ENCODE measurements around the gene SNPH. TPM values are rescaled to one million over a fixed set of nuclear protein-coding genes. Genes with fewer than 3 reads are reported as not detected.

SNPH gene
- total RNA-seq, 6 donors from 2014 or later, result 1.0 to 17.3 (median 2.4) TPM

- TF ChIP-seq POLR2AphosphoS5 (IDR thresholded peaks at IDR 0.05) (no peak), POLR2A (IDR thresholded peaks at IDR 0.05) (no peak), EP300 (IDR thresholded peaks at IDR 0.05) (no peak)
- TF ChIP-seq, protein P1, sequence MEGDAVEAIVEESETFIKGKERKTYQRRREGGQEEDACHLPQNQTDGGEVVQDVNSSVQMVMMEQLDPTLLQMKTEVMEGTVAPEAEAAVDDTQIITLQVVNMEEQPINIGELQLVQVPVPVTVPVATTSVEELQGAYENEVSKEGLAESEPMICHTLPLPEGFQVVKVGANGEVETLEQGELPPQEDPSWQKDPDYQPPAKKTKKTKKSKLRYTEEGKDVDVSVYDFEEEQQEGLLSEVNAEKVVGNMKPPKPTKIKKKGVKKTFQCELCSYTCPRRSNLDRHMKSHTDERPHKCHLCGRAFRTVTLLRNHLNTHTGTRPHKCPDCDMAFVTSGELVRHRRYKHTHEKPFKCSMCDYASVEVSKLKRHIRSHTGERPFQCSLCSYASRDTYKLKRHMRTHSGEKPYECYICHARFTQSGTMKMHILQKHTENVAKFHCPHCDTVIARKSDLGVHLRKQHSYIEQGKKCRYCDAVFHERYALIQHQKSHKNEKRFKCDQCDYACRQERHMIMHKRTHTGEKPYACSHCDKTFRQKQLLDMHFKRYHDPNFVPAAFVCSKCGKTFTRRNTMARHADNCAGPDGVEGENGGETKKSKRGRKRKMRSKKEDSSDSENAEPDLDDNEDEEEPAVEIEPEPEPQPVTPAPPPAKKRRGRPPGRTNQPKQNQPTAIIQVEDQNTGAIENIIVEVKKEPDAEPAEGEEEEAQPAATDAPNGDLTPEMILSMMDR (IDR thresholded peaks at IDR 0.05), result no peak
- DNase-seq (peak in 1 of 2 donors; percentile 76), ATAC-seq (ENCODE audit: low FRiP score in 2 of 2) (no peak)
- Histone ChIP-seq H3K4me3 (no peak overlapping the region), H3K36me3 (peaks cover 0 to 37% (median 6%) of the 10 kb centered on the region in 4 donors), H3K27me3 (no peaks in the 10 kb centered on the region), H3K4me1 (no peaks in the 10 kb centered on the region), H3K27ac (no peak overlapping the region), H3K9me3 (no peaks in the 10 kb centered on the region)
- WGBS, 2 donors, result 93 to 95% methylated on average over 20 to 24 of the region's 24 CpGs
Measured at GRCh38 chr20:1305712-1306111, 39.6 kb downstream of the SNPH start.

DNA sequence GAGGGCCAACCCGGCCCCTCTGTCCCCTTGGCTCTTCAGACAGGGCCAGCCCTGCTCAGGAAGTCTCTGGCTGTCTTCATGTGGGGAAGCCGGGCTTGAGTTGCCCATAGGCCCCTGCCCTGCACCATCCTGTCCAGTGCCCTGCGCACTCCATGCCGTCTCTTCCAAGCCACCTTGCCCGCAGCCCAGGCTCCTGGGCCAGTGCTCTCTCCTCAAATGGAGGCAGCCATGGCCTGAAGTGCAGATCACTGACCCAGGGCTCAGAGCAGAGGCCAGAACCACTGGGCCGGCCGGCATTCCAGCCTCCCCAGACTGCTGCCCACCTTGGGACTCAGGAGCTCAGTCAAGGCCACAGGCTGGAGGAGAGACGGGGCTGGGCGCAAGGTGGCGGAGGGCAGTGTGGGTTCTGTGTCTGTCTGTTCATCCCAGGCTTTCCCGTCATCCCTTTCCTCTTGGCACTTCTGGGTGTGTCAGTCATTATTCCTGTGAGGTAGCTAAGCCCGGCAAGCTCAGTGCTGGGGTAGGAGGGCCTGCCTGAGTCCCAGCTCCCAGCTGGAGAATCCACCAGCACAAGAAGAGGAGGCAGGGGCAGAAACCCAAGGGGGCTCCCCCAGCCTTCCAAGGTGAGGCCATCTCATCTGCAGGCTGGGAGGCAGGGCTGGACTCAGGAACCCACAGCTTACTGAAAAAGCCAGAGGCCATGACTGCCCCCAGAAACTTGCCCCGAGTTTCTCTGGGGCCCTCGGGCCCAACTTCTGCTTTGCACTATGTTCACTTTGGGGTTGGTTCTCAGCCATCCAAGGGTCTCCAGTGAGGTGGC is 40.4 kb downstream of the SNPH start:
- no peaks in the 10 kb centered on the region for H3K27me3 ChIP-seq
- TF ChIP-seq, protein P1 (IDR thresholded peaks at IDR 0.05), result no peak
- no peak for TF ChIP-seq POLR2A (IDR thresholded peaks at IDR 0.05)
- no peak for TF ChIP-seq POLR2AphosphoS5 (IDR thresholded peaks at IDR 0.05)
- DNase-seq (peak in 1 of 2 donors; percentile 63), ATAC-seq (ENCODE audit: low FRiP score in 2 of 2) (no peak)
- no peak overlapping the region for H3K27ac ChIP-seq
- H3K4me3 ChIP-seq, result no peak overlapping the region
- H3K36me3 ChIP-seq, result peaks cover 0 to 34% (median 6%) of the 10 kb centered on the region in 4 donors
- WGBS, 2 donors, result 80 to 84% methylated on average over 13 to 14 of the region's 14 CpGs
- no peaks in the 10 kb centered on the region for H3K4me1 ChIP-seq
- no peaks in the 10 kb centered on the region for H3K9me3 ChIP-seq

DNA sequence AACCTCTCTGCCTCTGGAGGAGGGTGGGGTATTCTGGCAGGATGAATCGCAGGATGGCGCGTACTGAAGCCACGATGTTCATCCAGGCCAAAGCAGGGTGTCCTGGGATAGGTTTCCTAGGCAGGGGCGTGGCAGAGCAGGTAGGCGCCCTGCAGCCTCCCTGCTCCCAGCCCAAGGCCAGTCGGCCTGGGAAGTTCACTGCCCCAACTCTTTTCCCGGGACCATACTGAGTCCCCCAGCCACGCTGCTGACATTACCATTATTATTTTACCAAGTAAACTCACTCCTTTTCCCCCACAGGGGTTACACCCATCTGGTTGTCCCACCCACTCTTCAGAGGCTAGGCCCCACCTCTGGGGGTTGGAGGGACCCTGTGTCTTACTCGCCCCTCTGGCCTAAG is 41.1 kb downstream of the SNPH start:
- Histone ChIP-seq H3K27ac (no peak overlapping the region), H3K4me1 (no peaks in the 10 kb centered on the region), H3K27me3 (no peaks in the 10 kb centered on the region), H3K36me3 (peaks cover 0 to 34% (median 6%) of the 10 kb centered on the region in 4 donors), H3K4me3 (no peak overlapping the region), H3K9me3 (no peaks in the 10 kb centered on the region)
- 88 to 89% methylated on average over 7 to 10 of the region's 10 CpGs for whole genome bisulfite sequencing, 2 donors
- DNase-seq (no peak), ATAC-seq (ENCODE audit: low FRiP score in 2 of 2) (no peak)
- TF ChIP-seq EP300 (IDR thresholded peaks at IDR 0.05), result no peak
- no peak for TF ChIP-seq POLR2AphosphoS5 (IDR thresholded peaks at IDR 0.05)
- TF ChIP-seq POLR2A (IDR thresholded peaks at IDR 0.05), result no peak
- TF ChIP-seq, protein P1 (IDR thresholded peaks at IDR 0.05), result no peak

DNA sequence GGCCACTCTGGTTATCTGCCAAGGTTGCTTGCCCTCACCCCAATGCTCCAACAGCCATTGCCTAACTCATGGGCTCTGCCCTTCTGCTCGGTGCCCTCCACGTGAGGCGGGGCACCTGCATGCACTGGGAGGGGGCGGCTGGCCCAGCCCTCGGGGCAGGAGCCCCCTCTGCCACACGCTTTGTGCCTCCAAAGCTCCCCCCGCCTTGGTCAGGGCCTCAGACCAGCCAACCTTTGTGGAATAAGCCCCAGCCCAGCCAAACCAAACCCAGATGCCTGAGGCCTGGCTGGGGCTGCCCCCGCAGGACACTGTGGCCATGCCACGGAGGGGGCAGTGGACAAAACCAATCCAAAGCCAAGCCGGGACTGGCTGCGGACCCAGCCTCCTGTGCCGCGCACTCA is 41.5 kb downstream of the SNPH start:
- Histone ChIP-seq H3K27me3 (no peaks in the 10 kb centered on the region), H3K36me3 (peaks cover 0 to 34% (median 6%) of the 10 kb centered on the region in 4 donors), H3K4me3 (no peak overlapping the region), H3K4me1 (no peaks in the 10 kb centered on the region), H3K27ac (no peak overlapping the region), H3K9me3 (no peaks in the 10 kb centered on the region)
- WGBS, 2 donors, result 90 to 97% methylated on average over 12 of the region's 13 CpGs
- no peak for TF ChIP-seq POLR2AphosphoS5 (IDR thresholded peaks at IDR 0.05)
- TF ChIP-seq EP300 (IDR thresholded peaks at IDR 0.05), result no peak
- TF ChIP-seq, protein P1 (IDR thresholded peaks at IDR 0.05), result no peak
- no peak for TF ChIP-seq POLR2A (IDR thresholded peaks at IDR 0.05)
- ATAC-seq (ENCODE audit: low FRiP score in 2 of 2) (no peak), DNase-seq (peak in 1 of 2 donors; percentile 58)

Measured in upper lobe of left lung (tissue), 6 donors.